Measurements from ENCODE around the gene C11orf54. TPM values are rescaled to one million over a fixed set of nuclear protein-coding genes. Genes with fewer than 3 reads are reported as not detected.

The C11orf54 gene
- total RNA-seq, result 23.3 and 26.9 TPM in 2 replicates

GRCh38 chr11:93741094-93741881 is at the start of gene C11orf54, which contains the start of gene TAF1D:
Gene C11orf54, plus strand, starts transcription at chr11:93741672. Its CDS starts 5,722 bp downstream, at chr11:93747394.
Gene TAF1D, minus strand, starts transcription at chr11:93741495. Its CDS starts 2,191 bp downstream, at chr11:93739304.

GRCh38 chr11:93784145-93784934 is 42.9 kb downstream of the C11orf54 start, which contains the start of gene MED17:
Gene MED17, plus strand, starts transcription at chr11:93784282. Its CDS starts 232 bp downstream, at chr11:93784514.

Small RNAs within 50 kb of the gene (small RNA-seq; reads per million reads assigned to genes)
- not detected for gene RF00019
- 12.2 reads per million, percentile 93 among the genes with 10 or more reads in this experiment for gene RF00493
- 1.3 reads per million, percentile 32 among the genes with 10 or more reads in this experiment for gene SCARNA9
- not detected for gene SNORA1
- not detected for gene SNORA18
- not detected for gene SNORA25
- gene SNORA32, result not detected
- gene SNORA40, result not detected
- not detected for gene SNORA8
- gene SNORD5, result not detected
- 5,205 reads per million, percentile 100 among the genes with 10 or more reads in this experiment for gene SNORD6

Other genes starting within 250 kb of the C11orf54 start
- 7.7 and 8.8 TPM in 2 replicates for gene SMCO4, start 198.3 kb upstream of the C11orf54 start, total RNA-seq
- 37.6 and 44.9 TPM in 2 replicates for gene CEP295, start 80.0 kb upstream of the C11orf54 start, total RNA-seq
- gene TAF1D, start 177 bp upstream of the C11orf54 start, total RNA-seq, result 267 and 281 TPM in 2 replicates
- 49.3 and 53.2 TPM in 2 replicates for gene MED17, start 42.6 kb downstream of the C11orf54 start, total RNA-seq
- 0.07 and 0.13 TPM in 2 replicates for gene VSTM5, start 108.9 kb downstream of the C11orf54 start, total RNA-seq